ENCODE results near the gene DNMT3A.

DNMT3A gene

GRCh38 chr2:25281941-25282340 lies 59.8 kb downstream of the DNMT3A start:
- Histone ChIP-seq H3K9ac (ENCODE audit: low read length) (no peak overlapping the region), H3K36me3 (ENCODE audit: control insufficient read depth in 1 of 2, insufficient read depth in 2 of 2, low read depth in 1 of 2, low read length in 2 of 2) (peaks cover 19 to 36% of the 10 kb centered on the region in 2 experiments), H2BK15ac (ENCODE audit: low read depth, poor library complexity, severe bottlenecking) (no peak overlapping the region), H2AK5ac (ENCODE audit: low read length, severe bottlenecking) (no peak overlapping the region), H2BK5ac (ENCODE audit: low read depth, low read length, poor library complexity, severe bottlenecking) (no peak overlapping the region), H3K4ac (ENCODE audit: low read depth in 1 of 2, low read length in 2 of 2) (no peak overlapping the region), H3K4me3 (ENCODE audit: insufficient read depth in 1 of 2, low read depth in 1 of 2, low read length in 2 of 2) (no peak overlapping the region), H3K9me3 (ENCODE audit: control insufficient read depth, low read length) (no peaks in the 10 kb centered on the region), H3K79me1 (replicated peaks; ENCODE audit: low read length, poor library complexity, severe bottlenecking) (no peaks in the 10 kb centered on the region), H3K23ac (ENCODE audit: low read length in 2 of 2) (no peak overlapping the region), H2BK12ac (ENCODE audit: low read length in 2 of 2) (no peak overlapping the region), H3K4me2 (ENCODE audit: low read length, poor library complexity, severe bottlenecking) (no peak overlapping the region), H4K8ac (ENCODE audit: low read length) (no peak overlapping the region), H2BK120ac (ENCODE audit: low read depth, low read length) (no peak overlapping the region), H2AFZ (ENCODE audit: low read depth, low read length) (no peak overlapping the region), H3K27ac (ENCODE audit: low read length, poor library complexity, severe bottlenecking) (no peak overlapping the region), H3K14ac (ENCODE audit: low read length in 2 of 2) (no peak overlapping the region), H3K4me1 (ENCODE audit: control insufficient read depth, insufficient read depth, low read depth, low read length) (peaks cover 12% of the 10 kb centered on the region), H3K27me3 (ENCODE audit: control insufficient read depth in 1 of 2, insufficient read depth in 1 of 2, low read length in 2 of 2) (no peaks in the 10 kb centered on the region), H3K18ac (ENCODE audit: low read depth in 1 of 2, low read length in 2 of 2) (no peak overlapping the region), H4K91ac (ENCODE audit: low read length) (no peak overlapping the region)
- no peak for DNase-seq
- 97% methylated on average over 5 of the region's 8 CpGs for WGBS

- Histone ChIP-seq H3K14ac (ENCODE audit: low read length in 2 of 2) (no peak overlapping the region), H2BK120ac (ENCODE audit: low read depth, low read length) (no peak overlapping the region), H2AK5ac (ENCODE audit: low read length, severe bottlenecking) (no peak overlapping the region), H3K27ac (ENCODE audit: low read length, poor library complexity, severe bottlenecking) (no peak overlapping the region), H2AFZ (ENCODE audit: low read depth, low read length) (no peak overlapping the region), H3K4me2 (ENCODE audit: low read length, poor library complexity, severe bottlenecking) (no peak overlapping the region), H3K27me3 (ENCODE audit: control insufficient read depth in 1 of 2, insufficient read depth in 1 of 2, low read length in 2 of 2) (no peaks in the 10 kb centered on the region), H2BK5ac (ENCODE audit: low read depth, low read length, poor library complexity, severe bottlenecking) (no peak overlapping the region), H3K23ac (ENCODE audit: low read length in 2 of 2) (no peak overlapping the region), H2BK12ac (ENCODE audit: low read length in 2 of 2) (no peak overlapping the region), H3K9ac (ENCODE audit: low read length) (no peak overlapping the region), H3K4me1 (ENCODE audit: control insufficient read depth, insufficient read depth, low read depth, low read length) (peaks cover 12% of the 10 kb centered on the region), H2BK15ac (ENCODE audit: low read depth, poor library complexity, severe bottlenecking) (no peak overlapping the region), H4K91ac (ENCODE audit: low read length) (no peak overlapping the region), H3K9me3 (ENCODE audit: control insufficient read depth, low read length) (no peaks in the 10 kb centered on the region), H3K18ac (ENCODE audit: low read depth in 1 of 2, low read length in 2 of 2) (no peak overlapping the region), H3K4me3 (ENCODE audit: insufficient read depth in 1 of 2, low read depth in 1 of 2, low read length in 2 of 2) (no peak overlapping the region), H3K4ac (ENCODE audit: low read depth in 1 of 2, low read length in 2 of 2) (no peak overlapping the region), H3K36me3 (ENCODE audit: control insufficient read depth in 1 of 2, insufficient read depth in 2 of 2, low read depth in 1 of 2, low read length in 2 of 2) (peaks cover 19 to 38% of the 10 kb centered on the region in 2 experiments), H4K8ac (ENCODE audit: low read length) (no peak overlapping the region), H3K79me1 (replicated peaks; ENCODE audit: low read length, poor library complexity, severe bottlenecking) (no peaks in the 10 kb centered on the region)
- DNase-seq = no peak
- 80% methylated on average over 3 of the region's 5 CpGs for WGBS
Measured at GRCh38 chr2:25281522-25281921, 60.2 kb downstream of the DNMT3A start.

GRCh38 chr2:25280051-25280687 lies 61.6 kb downstream of the DNMT3A start:
- no peak for DNase-seq
- H3K14ac ChIP-seq (ENCODE audit: low read length in 2 of 2) = no peak overlapping the region
- 85% methylated on average over 6 of the region's 10 CpGs for WGBS
- H3K9ac ChIP-seq (ENCODE audit: low read length) = no peak overlapping the region
- H3K36me3 ChIP-seq (ENCODE audit: control insufficient read depth in 1 of 2, insufficient read depth in 2 of 2, low read depth in 1 of 2, low read length in 2 of 2) = peaks cover 19 to 45% of the 10 kb centered on the region in 2 experiments
- no peak overlapping the region for H4K8ac ChIP-seq (ENCODE audit: low read length)
- no peak overlapping the region for H2BK15ac ChIP-seq (ENCODE audit: low read depth, poor library complexity, severe bottlenecking)
- H2BK12ac ChIP-seq (ENCODE audit: low read length in 2 of 2) = no peak overlapping the region
- H3K4me2 ChIP-seq (ENCODE audit: low read length, poor library complexity, severe bottlenecking) = no peak overlapping the region
- no peak overlapping the region for H3K4me3 ChIP-seq (ENCODE audit: insufficient read depth in 1 of 2, low read depth in 1 of 2, low read length in 2 of 2)
- H2BK5ac ChIP-seq (ENCODE audit: low read depth, low read length, poor library complexity, severe bottlenecking) = no peak overlapping the region
- no peak overlapping the region for H2AFZ ChIP-seq (ENCODE audit: low read depth, low read length)
- H4K91ac ChIP-seq (ENCODE audit: low read length) = no peak overlapping the region
- H2BK120ac ChIP-seq (ENCODE audit: low read depth, low read length) = no peak overlapping the region
- no peak overlapping the region for H3K27ac ChIP-seq (ENCODE audit: low read length, poor library complexity, severe bottlenecking)
- no peak overlapping the region for H3K23ac ChIP-seq (ENCODE audit: low read length in 2 of 2)
- no peak overlapping the region for H3K18ac ChIP-seq (ENCODE audit: low read depth in 1 of 2, low read length in 2 of 2)
- H3K4ac ChIP-seq (ENCODE audit: low read depth in 1 of 2, low read length in 2 of 2) = no peak overlapping the region
- H3K79me1 ChIP-seq (replicated peaks; ENCODE audit: low read length, poor library complexity, severe bottlenecking) = no peaks in the 10 kb centered on the region
- no peaks in the 10 kb centered on the region for H3K27me3 ChIP-seq (ENCODE audit: control insufficient read depth in 1 of 2, insufficient read depth in 1 of 2, low read length in 2 of 2)
- no peak overlapping the region for H2AK5ac ChIP-seq (ENCODE audit: low read length, severe bottlenecking)
- no peaks in the 10 kb centered on the region for H3K9me3 ChIP-seq (ENCODE audit: control insufficient read depth, low read length)
- peaks cover 8% of the 10 kb centered on the region for H3K4me1 ChIP-seq (ENCODE audit: control insufficient read depth, insufficient read depth, low read depth, low read length)

DNA sequence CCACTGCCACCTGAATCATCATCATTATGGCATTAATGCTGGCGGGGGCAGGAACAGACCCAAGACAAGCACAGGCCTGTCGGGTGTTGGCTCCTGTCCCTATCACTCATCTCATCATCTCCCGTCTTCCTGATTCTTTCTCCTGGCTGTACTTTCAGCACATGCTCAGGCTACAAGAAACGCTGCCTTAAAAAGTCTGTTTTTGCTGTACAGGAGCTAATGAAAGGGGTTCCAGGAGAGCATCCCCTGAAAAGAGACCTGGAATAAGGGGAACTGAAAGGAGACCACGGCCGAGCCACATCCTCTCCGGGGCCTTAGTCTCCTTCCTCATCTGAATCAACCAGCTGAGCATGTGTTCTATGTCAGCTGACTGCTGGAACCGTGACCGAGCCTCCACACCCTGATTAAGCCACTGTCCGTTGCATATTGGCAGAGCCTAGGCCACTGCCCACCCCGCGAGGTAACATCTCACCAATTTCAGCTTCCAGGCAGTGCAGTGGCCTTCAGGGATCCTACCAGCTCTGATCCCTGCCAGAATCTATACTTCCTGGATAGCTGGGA lies 62.6 kb downstream of the DNMT3A start:
- Histone ChIP-seq H2BK15ac (ENCODE audit: low read depth, poor library complexity, severe bottlenecking) (no peak overlapping the region), H3K9me3 (ENCODE audit: control insufficient read depth, low read length) (no peaks in the 10 kb centered on the region), H3K18ac (ENCODE audit: low read depth in 1 of 2, low read length in 2 of 2) (no peak overlapping the region), H2AK5ac (ENCODE audit: low read length, severe bottlenecking) (no peak overlapping the region), H3K79me1 (replicated peaks; ENCODE audit: low read length, poor library complexity, severe bottlenecking) (no peaks in the 10 kb centered on the region), H2BK120ac (ENCODE audit: low read depth, low read length) (no peak overlapping the region), H2BK12ac (ENCODE audit: low read length in 2 of 2) (no peak overlapping the region), H3K27ac (ENCODE audit: low read length, poor library complexity, severe bottlenecking) (no peak overlapping the region), H3K36me3 (ENCODE audit: control insufficient read depth in 1 of 2, insufficient read depth in 2 of 2, low read depth in 1 of 2, low read length in 2 of 2) (peaks cover 19 to 50% of the 10 kb centered on the region in 2 experiments), H3K14ac (ENCODE audit: low read length in 2 of 2) (no peak overlapping the region), H3K4me1 (ENCODE audit: control insufficient read depth, insufficient read depth, low read depth, low read length) (peaks cover 6% of the 10 kb centered on the region), H4K8ac (ENCODE audit: low read length) (no peak overlapping the region), H2BK5ac (ENCODE audit: low read depth, low read length, poor library complexity, severe bottlenecking) (no peak overlapping the region), H3K23ac (ENCODE audit: low read length in 2 of 2) (no peak overlapping the region), H3K27me3 (ENCODE audit: control insufficient read depth in 1 of 2, insufficient read depth in 1 of 2, low read length in 2 of 2) (no peaks in the 10 kb centered on the region), H2AFZ (ENCODE audit: low read depth, low read length) (no peak overlapping the region), H4K91ac (ENCODE audit: low read length) (no peak overlapping the region), H3K9ac (ENCODE audit: low read length) (peak overlapping the region; percentile 34), H3K4ac (ENCODE audit: low read depth in 1 of 2, low read length in 2 of 2) (no peak overlapping the region), H3K4me2 (ENCODE audit: low read length, poor library complexity, severe bottlenecking) (no peak overlapping the region), H3K4me3 (ENCODE audit: insufficient read depth in 1 of 2, low read depth in 1 of 2, low read length in 2 of 2) (no peak overlapping the region)
- 91% methylated on average over 11 of the region's 12 CpGs for WGBS
- DNase-seq = no peak
